Suprapubic skin (tissue), 4 donors: ENCODE measurements around the gene CIPC.

Source experiments
- EP300 ChIP-seq: sonication (generic); formaldehyde crosslinking; IDR thresholded peaks from one replicate; pipeline ENCODE4 v1.6.1; 2017; ENCODE audit warnings: antibody characterized with exemption
- POLR2A ChIP-seq, 2 donors: fragments of 450-650 bp; IDR thresholded peaks; one replicate each; pipeline ENCODE4 v1.6.1; 2017; ENCODE audit warnings: antibody characterized with exemption in 2 of 2, mild to moderate bottlenecking in 2 of 2, moderate library complexity in 2 of 2
- POLR2AphosphoS5 ChIP-seq, 3 donors: sonication (generic); formaldehyde crosslinking; IDR thresholded peaks; one replicate each; pipeline ENCODE4 v1.6.1; 2017; ENCODE audit warnings: antibody characterized with exemption in 3 of 3
- TF ChIP-seq, protein P1 (sequence below), 2 donors: fragments of 200-600 bp in 1 of 2; fragments of 450-650 bp in 1 of 2; sonication (generic) in 1 of 2; IDR thresholded peaks; one replicate each; pipeline ENCODE4 v1.5.1; 2016 to 2019; ENCODE audit warnings: antibody characterized with exemption in 2 of 2, mild to moderate bottlenecking in 1 of 2, moderate library complexity in 1 of 2

DNA sequence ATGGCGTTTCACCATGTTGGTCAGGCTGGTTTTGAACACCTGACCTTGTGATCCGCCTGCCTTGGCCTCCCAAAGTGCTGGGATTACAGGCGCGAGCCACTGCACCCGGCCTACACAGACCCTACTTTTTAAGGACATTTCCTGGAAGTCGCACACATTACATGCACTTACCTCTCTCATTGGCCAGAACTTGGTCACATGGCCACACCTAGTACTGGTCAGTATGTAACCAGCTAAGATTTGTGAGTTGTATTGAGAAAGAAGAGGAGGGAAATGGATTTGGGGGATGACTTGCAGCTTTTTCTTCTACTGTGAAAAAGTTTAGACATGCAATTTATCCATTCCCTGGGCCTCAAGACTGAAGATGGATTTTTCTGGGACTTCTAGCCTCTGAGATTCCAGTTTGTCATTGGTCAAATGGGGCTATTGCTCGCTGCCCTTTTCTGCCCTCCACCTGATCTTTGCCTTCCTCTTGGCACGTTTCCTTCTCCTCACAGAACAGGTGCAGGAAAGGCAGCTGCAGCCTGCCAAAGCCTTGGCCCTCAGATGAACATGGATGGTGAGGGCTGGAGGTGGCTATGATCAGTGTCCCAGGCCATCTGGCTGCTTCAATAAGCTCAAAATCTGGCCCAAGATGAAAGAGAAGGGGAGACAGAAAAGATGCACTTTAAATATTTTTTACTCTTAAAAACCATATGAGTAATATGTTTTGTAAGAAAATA, 50.6 kb downstream of the CIPC start:
- no peak for TF ChIP-seq POLR2A (IDR thresholded peaks at IDR 0.05)
- TF ChIP-seq, protein P1, sequence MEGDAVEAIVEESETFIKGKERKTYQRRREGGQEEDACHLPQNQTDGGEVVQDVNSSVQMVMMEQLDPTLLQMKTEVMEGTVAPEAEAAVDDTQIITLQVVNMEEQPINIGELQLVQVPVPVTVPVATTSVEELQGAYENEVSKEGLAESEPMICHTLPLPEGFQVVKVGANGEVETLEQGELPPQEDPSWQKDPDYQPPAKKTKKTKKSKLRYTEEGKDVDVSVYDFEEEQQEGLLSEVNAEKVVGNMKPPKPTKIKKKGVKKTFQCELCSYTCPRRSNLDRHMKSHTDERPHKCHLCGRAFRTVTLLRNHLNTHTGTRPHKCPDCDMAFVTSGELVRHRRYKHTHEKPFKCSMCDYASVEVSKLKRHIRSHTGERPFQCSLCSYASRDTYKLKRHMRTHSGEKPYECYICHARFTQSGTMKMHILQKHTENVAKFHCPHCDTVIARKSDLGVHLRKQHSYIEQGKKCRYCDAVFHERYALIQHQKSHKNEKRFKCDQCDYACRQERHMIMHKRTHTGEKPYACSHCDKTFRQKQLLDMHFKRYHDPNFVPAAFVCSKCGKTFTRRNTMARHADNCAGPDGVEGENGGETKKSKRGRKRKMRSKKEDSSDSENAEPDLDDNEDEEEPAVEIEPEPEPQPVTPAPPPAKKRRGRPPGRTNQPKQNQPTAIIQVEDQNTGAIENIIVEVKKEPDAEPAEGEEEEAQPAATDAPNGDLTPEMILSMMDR (IDR thresholded peaks at IDR 0.05), result no peak
- no peak for TF ChIP-seq POLR2AphosphoS5 (IDR thresholded peaks at IDR 0.05)
- TF ChIP-seq EP300, result no peak
